DND-41 (cell line): ENCODE data around the gene PSENEN.

ENCODE experiments used
- CTCF ChIP-seq: IDR thresholded peaks from 2 replicates; pipeline ENCODE4 v1.5.1; 2012; ENCODE audit warnings: borderline replicate concordance, low read length, moderate library complexity, mild to moderate bottlenecking; ENCODE audit not compliant: poor library complexity, severe bottlenecking; ENCODE audit errors: extremely low read depth
- EZH2 ChIP-seq: IDR thresholded peaks from 3 replicates; pipeline ENCODE4 v1.6.1; 2012; ENCODE audit warnings: borderline replicate concordance, low read depth, mild to moderate bottlenecking, moderate library complexity, low read length, inconsistent platforms; ENCODE audit not compliant: severe bottlenecking

- TF ChIP-seq CTCF (no peak), EZH2 (no peak)
These were observed 1.1 kb downstream of the PSENEN start for GRCh38 chr19:35746531-35746930.
